Fibroblast of mammary gland (primary cell): Measurements from ENCODE around the gene STX1B.

Source experiments
- DNase-seq: peaks from one replicate; pipeline ENCODE4 v3.0.0-alpha.2; 2010; ENCODE audit warnings: low read depth
- H3K4me3 ChIP-seq: 2 replicates; pipeline ENCODE4 v1.5.1; 2011; ENCODE audit warnings: low read depth, mild to moderate bottlenecking, low read length, moderate library complexity; ENCODE audit not compliant: control insufficient read depth
- TF ChIP-seq, protein P1 (sequence below): conservative IDR thresholded peaks from 2 replicates; pipeline ENCODE4 v1.5.1; 2011; ENCODE audit warnings: low read depth, low read length, inconsistent platforms; ENCODE audit not compliant: control insufficient read depth, insufficient read depth

The STX1B gene

DNA sequence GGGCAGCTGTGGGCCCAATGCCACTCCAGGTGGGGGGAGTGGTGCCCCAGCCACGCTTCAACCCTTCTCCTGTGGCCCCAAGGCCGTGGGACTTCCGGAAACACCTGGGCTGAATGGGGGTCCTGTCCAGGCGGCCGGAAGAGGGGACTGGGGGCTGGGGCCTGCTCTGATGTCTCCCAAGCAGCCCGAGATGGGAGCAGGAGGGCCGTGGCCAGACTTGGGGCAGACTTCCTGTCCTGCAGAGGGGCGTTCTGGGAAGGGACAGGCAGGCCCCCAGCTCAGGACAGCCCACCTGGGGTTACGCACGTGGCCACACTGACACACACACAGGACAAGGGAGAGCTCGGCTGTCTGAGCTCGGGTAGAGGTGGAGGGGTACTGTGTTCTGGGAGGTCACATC lies 20.3 kb downstream of the STX1B start:
- no peak overlapping the region for H3K4me3 ChIP-seq
- TF ChIP-seq, protein P1, sequence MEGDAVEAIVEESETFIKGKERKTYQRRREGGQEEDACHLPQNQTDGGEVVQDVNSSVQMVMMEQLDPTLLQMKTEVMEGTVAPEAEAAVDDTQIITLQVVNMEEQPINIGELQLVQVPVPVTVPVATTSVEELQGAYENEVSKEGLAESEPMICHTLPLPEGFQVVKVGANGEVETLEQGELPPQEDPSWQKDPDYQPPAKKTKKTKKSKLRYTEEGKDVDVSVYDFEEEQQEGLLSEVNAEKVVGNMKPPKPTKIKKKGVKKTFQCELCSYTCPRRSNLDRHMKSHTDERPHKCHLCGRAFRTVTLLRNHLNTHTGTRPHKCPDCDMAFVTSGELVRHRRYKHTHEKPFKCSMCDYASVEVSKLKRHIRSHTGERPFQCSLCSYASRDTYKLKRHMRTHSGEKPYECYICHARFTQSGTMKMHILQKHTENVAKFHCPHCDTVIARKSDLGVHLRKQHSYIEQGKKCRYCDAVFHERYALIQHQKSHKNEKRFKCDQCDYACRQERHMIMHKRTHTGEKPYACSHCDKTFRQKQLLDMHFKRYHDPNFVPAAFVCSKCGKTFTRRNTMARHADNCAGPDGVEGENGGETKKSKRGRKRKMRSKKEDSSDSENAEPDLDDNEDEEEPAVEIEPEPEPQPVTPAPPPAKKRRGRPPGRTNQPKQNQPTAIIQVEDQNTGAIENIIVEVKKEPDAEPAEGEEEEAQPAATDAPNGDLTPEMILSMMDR = no peak
- no peak for DNase-seq

DNA sequence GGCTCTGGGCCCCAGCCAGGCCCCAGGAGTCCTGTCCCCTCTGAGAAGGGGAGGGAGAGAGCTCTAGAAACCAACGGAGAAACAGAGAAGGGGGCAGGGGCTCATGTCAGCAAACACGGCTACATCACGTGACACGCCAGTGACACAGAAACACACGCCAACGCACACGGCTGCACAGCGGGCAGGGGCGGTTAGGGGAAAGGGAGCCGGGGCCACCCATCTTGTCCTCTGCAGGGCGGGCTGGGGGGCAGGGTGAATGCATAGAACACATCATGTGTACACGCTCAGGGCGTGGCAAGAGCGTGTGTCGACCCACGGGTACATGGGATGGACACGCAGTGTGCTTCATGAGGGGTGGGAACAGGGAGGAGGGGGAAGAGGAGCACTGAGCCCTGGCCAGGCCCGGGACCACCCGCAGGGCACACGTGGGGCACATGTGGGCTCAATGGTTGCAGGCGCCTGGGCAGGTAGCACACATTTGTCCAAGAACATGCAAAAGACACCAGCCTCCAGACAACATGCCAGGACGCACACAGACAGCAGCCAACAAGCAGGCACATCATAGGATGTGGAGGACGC lies 20.9 kb downstream of the STX1B start:
- TF ChIP-seq, protein P1 = no peak
- peak; percentile 25 for DNase-seq
- H3K4me3 ChIP-seq = no peak overlapping the region

DNA sequence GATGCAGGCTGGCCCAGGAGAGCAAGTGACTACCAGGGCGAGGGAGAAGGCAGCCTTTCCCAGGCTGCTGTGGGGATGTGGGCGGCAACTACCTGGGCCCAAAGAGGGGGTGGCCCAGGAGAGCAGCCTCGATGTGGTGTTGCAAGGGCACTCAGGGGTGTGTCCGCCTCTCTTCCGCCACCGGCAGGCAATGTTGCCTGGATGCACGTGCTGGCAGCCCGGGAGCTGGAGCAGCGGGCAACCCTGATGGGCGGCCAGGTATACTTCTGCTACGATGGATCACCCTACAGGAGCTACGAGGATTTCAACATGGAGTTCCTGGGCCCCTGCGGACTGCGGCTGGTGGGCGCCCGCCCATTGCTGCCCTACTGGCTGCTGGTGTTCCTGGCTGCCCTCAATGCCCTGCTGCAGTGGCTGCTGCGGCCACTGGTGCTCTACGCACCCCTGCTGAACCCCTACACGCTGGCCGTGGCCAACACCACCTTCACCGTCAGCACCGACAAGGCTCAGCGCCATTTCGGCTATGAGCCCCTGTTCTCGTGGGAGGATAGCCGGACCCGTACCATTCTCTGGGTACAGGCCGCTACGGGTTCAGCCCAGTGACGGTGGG lies 22.8 kb downstream of the STX1B start:
- DNase-seq = no peak
- no peak overlapping the region for H3K4me3 ChIP-seq
- TF ChIP-seq, protein P1 = no peak

DNA sequence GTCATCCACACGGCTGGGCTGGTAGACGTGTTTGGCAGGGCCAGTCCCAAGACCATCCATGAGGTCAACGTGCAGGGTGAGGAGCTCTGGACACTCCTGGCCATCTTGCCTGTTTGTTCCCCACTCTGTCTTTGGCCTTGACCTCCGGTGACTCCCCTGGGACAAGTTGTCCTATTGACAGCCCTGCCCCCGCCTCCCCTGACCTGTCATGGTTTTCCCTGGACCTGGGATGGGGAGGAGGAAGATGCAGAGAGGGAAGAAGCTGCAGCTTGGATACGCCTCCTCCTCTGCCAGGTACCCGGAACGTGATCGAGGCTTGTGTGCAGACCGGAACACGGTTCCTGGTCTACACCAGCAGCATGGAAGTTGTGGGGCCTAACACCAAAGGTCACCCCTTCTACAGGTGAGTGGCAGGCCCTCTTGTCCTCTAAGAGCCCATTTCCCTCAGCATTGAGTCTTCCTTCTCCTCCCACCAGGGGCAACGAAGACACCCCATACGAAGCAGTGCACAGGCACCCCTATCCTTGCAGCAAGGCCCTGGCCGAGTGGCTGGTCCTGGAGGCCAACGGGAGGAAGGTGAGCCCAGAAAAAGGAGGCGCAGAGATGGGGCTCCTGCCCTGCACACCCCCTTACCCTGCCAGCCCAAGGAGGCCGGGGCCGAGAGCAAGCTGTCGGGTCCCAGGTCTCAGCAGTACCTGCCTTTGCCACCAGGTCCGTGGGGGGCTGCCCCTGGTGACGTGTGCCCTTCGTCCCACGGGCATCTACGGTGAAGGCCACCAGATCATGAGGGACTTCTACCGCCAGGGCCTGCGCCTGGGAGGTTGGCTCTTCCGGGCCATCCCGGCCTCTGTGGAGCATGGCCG lies 24.1 kb downstream of the STX1B start:
- no peak for DNase-seq
- peak overlapping the region; percentile 70 for H3K4me3 ChIP-seq
- TF ChIP-seq, protein P1 = no peak

DNA sequence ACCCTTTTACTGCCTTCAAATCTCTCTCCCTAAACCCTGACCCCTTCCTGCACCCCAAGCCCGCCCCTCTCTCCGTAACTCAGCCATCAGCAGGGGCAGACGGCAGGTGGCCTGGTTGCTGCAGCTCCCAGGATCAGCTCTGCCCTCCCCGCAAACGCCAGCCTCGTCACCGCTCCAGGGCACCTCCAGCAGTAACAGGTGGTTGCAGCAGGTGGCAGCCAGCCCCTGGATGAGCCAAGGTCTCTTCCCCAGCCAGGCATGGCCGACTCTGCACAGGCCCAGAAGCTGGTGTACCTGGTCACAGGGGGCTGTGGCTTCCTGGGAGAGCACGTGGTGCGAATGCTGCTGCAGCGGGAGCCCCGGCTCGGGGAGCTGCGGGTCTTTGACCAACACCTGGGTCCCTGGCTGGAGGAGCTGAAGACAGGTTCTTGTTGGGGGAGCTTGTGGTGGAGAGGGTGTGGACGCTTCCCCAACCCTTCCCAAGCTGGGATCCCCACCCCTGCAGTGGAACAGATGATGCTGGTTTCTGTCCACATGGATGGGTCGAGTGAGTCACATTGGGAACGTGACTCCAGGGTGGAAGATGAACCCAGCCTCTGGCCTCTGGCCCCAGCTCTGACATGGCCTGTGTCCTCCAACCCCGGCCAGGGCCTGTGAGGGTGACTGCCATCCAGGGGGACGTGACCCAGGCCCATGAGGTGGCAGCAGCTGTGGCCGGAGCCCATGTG lies 24.9 kb downstream of the STX1B start:
- TF ChIP-seq, protein P1 = no peak
- peak; percentile 84 for DNase-seq
- H3K4me3 ChIP-seq = peak overlapping the region; percentile 70

DNA sequence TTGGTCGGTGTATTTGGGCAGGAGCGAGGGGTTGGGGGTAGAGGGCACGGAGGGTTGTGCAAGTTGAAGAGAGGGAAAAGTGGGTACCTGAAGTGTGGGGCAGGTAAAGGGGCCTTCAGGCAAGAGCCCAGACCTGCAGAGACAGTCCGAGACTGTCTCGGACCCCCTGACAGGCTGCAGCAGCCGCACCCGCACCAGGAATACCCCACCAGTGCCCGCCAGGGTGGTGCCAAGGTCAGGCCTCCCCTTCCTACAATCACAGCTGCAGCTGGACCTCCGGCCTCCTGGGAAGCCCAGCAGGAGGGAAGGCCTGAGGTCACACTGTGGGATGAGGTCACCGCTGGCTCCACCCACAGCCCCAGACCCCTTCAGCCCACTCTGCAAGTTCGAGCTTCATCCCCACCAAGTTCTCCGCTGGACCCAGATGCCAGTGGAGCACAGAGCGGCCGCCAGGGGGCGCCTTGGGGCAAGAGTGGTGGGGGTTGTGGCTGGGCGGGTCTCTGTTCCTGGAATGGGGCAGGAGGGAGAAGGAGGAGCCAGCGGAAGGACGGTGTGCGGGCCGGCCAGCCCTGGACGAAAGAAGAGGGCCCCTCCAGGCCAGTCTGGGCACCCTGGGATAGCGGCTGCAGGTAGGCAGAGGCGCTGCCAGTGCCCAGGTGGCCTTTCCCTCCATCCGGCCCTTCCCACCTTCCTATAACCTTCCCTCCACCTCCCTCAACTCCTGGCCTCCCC lies 25.6 kb downstream of the STX1B start, which contains the start of gene HSD3B7:
TSS of gene HSD3B7 (plus strand) at position 539 of the 732 bp plus-strand sequence. CDS start 452 bp downstream, outside the sequence.
- peak within 1 kb of the TSS; percentile 70 for H3K4me3 ChIP-seq
- TF ChIP-seq, protein P1 = peak; percentile 85
- DNase-seq = peak; percentile 74
